Immature natural killer cell (primary cell): ENCODE measurements around the gene ZNF93. TPM values are rescaled to one million over a fixed set of nuclear protein-coding genes. Genes with fewer than 3 reads are reported as not detected.
A peak's percentile ranks its signal among the peaks of the same experiment; 100 is the strongest.
"Not testable (repeated sequence)": the region's sequence is repeated elsewhere in the genome, so short reads cannot be mapped to it uniquely, and the experiment has no call there.

Experiments used
- DNase-seq, 3 donors: peaks; one replicate each; pipeline ENCODE4 v3.0.0; 2022; ENCODE audit warnings: mixed read lengths in 1 of 3
- H3K27ac Mint-ChIP-seq, 6 donors: one replicate each; pipeline ENCODE4 v1.8.0; 2020; ENCODE audit warnings: mixed read lengths in 6 of 6, mild to moderate bottlenecking in 5 of 6, inconsistent platforms in 4 of 6, moderate library complexity in 3 of 6
- H3K27me3 Mint-ChIP-seq, 3 donors: one replicate each; pipeline ENCODE4 v1.8.0; 2020 to 2021; ENCODE audit warnings: low read depth in 3 of 3, mild to moderate bottlenecking in 3 of 3, mixed read lengths in 3 of 3, moderate library complexity in 3 of 3, inconsistent platforms in 1 of 3
- H3K36me3 Mint-ChIP-seq, 3 donors: one replicate each; pipeline ENCODE4 v1.8.0; 2020; ENCODE audit warnings: mixed read lengths in 3 of 3, inconsistent platforms in 2 of 3, mild to moderate bottlenecking in 2 of 3
- H3K4me1 Mint-ChIP-seq, 2 donors: one replicate each; pipeline ENCODE4 v1.8.0; 2020; ENCODE audit warnings: inconsistent platforms in 2 of 2, mild to moderate bottlenecking in 2 of 2, mixed read lengths in 2 of 2, moderate library complexity in 1 of 2
- H3K4me3 Mint-ChIP-seq, 5 donors: one replicate each; pipeline ENCODE4 v1.8.0; 2020; ENCODE audit warnings: mild to moderate bottlenecking in 5 of 5, mixed read lengths in 5 of 5, inconsistent platforms in 3 of 5, moderate library complexity in 3 of 5
- H3K9me3 Mint-ChIP-seq, 6 donors: one replicate each; pipeline ENCODE4 v1.8.0; 2020; ENCODE audit warnings: mild to moderate bottlenecking in 6 of 6, mixed read lengths in 6 of 6, inconsistent platforms in 4 of 6, moderate library complexity in 3 of 6
- polyA plus RNA-seq, 3 donors: library from polyadenylated mRNA; unstranded; fragments of 300-500 nt; fragmentation: Illumina TruSeq; gene quantifications; one replicate each; pipeline ENCODE4 v1.2.3, GENCODE V29; 2021

ZNF93 gene
- 1 to 10 TPM; 2.8 to 5.3 (median 4.8) TPM for polyA plus RNA-seq

DNA sequence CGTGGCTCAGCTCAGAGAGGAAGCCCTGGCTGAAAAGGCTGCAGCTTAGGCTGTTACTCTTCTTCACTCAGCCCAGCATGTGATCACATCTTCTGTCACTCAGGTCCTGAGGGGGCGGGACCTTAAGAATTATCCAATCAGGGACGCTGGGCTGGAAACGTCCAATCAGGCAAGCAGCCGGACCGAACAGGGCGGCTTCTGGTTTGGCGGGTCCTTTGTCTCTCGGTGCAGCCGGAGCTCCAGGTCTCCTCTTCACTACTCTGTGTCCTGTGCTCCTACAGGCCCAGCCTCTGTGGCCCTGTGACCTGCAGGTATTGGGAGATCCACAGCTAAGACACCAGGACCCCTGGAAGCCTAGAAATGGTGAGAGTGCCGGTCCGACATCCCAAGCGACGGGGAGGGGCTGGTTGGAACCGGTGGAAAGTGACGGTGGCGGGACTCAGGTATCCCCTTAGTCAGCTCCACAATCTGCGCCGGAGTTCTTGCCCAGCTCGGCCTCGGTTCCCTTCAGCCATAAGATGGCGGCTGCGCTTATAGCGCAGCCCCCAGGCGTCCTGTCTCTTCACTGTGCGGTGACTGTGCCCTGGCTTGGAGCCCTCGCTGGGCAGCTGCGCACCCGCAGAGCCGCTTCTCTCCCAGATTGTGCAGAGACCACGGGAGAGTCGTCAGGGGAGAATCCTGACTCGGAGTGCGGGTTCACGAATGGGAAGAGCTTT is at the start of gene ZNF93:
Gene ZNF93 (plus strand): TSS at position 218 of the 716 bp plus-strand sequence. CDS start 143 bp downstream, at position 361.
- Mint-ChIP-seq H3K27ac (peak within 1 kb of the TSS; percentile 85 to 96 (median 93)), H3K9me3 (peaks cover 3 to 29% (median 26%) of the 10 kb centered on the region in 6 donors), H3K27me3 (peaks cover 0 to 7% (median 4%) of the 10 kb centered on the region in 3 donors), H3K4me1 (peaks cover 17 to 31% of the 10 kb centered on the region in 2 donors), H3K4me3 (peak within 1 kb of the TSS; percentile 96 to 99 (median 99)), H3K36me3 (peaks cover 0 to 6% (median 5%) of the 10 kb centered on the region in 3 donors)
- peak; percentile 90 to 93 (median 91) for DNase-seq

GRCh38 chr19:19851740-19852139 is 49.0 kb upstream of the ZNF93 start:
- not testable (repeated sequence) for H3K9me3 Mint-ChIP-seq, H3K27ac Mint-ChIP-seq, H3K4me1 Mint-ChIP-seq, DNase-seq, H3K27me3 Mint-ChIP-seq, H3K4me3 Mint-ChIP-seq, H3K36me3 Mint-ChIP-seq

DNA sequence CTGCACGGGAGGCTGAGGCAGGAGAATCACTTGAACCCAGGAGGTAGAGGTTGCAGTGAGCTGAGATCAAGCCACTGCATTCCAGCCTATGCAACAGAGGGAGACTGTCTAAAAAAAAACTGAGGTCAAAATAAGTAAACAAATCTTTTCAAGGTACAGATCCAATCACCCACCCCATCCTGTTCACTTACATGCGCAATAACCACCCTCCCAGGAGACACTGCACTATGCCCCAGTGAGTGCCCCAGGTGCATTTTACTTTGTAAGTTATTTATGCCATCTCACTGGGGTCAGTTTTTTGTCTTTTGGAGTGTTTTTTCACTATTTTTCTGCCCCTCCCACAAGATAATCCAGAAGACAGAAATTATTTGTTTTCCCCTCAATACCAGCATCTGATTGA is 42.0 kb upstream of the ZNF93 start:
- Mint-ChIP-seq H3K27me3 (peaks cover 1 to 9% (median 5%) of the 10 kb centered on the region in 3 donors), H3K36me3 (peaks cover 0 to 4% (median 3%) of the 10 kb centered on the region in 3 donors), H3K27ac (no peak overlapping the region), H3K4me3 (no peak overlapping the region), H3K4me1 (peaks cover 5 to 9% of the 10 kb centered on the region in 2 donors), H3K9me3 (no peaks in the 10 kb centered on the region)
- no peak for DNase-seq

- Mint-ChIP-seq H3K27ac (peak overlapping the region in 5 of 6 donors; percentile 45 to 81 (median 55)), H3K4me1 (peaks cover 9 to 10% of the 10 kb centered on the region in 2 donors), H3K27me3 (peaks cover 7 to 12% (median 9%) of the 10 kb centered on the region in 3 donors), H3K9me3 (no peaks in the 10 kb centered on the region), H3K4me3 (peak overlapping the region; percentile 64 to 85 (median 75)), H3K36me3 (peaks cover 0 to 4% (median 3%) of the 10 kb centered on the region in 3 donors)
- peak; percentile 52 to 68 (median 54) for DNase-seq
These were observed 39.9 kb upstream of the ZNF93 start for GRCh38 chr19:19860756-19861390.

GRCh38 chr19:19865750-19866610 is 34.8 kb upstream of the ZNF93 start, which contains the start of gene ZNF253:
TSS of gene ZNF253 (plus strand) at chr19:19865882. CDS start at chr19:19865997, 115 bp downstream.
- Mint-ChIP-seq H3K36me3 (peaks cover 0 to 3% (median 0%) of the 10 kb centered on the region in 3 donors), H3K4me3 (peak within 1 kb of the TSS; percentile 99 to 100 (median 100)), H3K27ac (peak within 1 kb of the TSS; percentile 97 to 99 (median 99)), H3K9me3 (no peaks in the 10 kb centered on the region), H3K27me3 (peaks cover 6 to 12% (median 11%) of the 10 kb centered on the region in 3 donors), H3K4me1 (peaks cover 37 to 40% of the 10 kb centered on the region in 2 donors)
- peak; percentile 89 to 91 (median 91) for DNase-seq

DNA sequence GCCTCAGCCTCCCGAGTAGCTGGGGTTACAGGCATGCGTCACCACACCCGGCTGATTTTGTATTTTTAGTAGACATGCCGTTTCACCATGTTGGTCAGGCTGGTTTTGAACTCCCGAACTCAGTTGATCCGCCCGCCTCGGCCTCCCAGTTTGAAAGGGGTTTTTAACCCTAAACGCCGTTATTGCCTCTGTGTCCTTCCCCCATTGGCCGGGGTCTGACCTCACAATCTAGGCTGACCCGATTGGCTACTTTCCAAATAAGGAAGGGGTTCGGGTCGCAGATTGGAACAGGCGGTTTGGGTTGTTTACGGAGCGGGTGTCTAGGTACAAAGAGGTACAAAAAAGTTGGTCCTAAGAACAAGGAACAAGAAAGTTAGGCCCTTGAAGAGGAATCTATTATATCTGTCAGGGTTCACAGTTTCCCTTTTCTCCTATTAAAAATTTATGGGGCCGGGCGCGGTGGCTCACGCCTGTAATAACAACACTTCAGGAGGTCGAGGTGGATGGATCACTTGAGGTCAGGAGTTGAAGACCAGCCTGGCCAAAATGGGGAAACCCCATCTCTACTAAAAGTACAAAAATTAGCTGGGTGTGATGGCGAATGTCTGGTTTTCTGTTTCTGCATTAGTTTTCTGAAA is 34.0 kb upstream of the ZNF93 start:
- Mint-ChIP-seq H3K27me3 (peaks cover 6 to 12% (median 11%) of the 10 kb centered on the region in 3 donors), H3K4me1 (peaks cover 40 to 43% of the 10 kb centered on the region in 2 donors), H3K27ac (peak overlapping the region; percentile 97 to 99 (median 99)), H3K9me3 (no peaks in the 10 kb centered on the region), H3K36me3 (peaks cover 0 to 3% (median 0%) of the 10 kb centered on the region in 3 donors), H3K4me3 (peak overlapping the region; percentile 99 to 100 (median 100))
- DNase-seq: peak; percentile 61 to 66 (median 64)

GRCh38 chr19:19870086-19870485 is 30.7 kb upstream of the ZNF93 start:
- H3K9me3 Mint-ChIP-seq, H3K4me3 Mint-ChIP-seq, DNase-seq, H3K27ac Mint-ChIP-seq, H3K36me3 Mint-ChIP-seq: not testable (repeated sequence)
- Mint-ChIP-seq H3K4me1 (peaks cover 54 to 61% of the 10 kb centered on the region in 2 donors), H3K27me3 (peaks cover 6 to 11% (median 10%) of the 10 kb centered on the region in 3 donors)

DNA sequence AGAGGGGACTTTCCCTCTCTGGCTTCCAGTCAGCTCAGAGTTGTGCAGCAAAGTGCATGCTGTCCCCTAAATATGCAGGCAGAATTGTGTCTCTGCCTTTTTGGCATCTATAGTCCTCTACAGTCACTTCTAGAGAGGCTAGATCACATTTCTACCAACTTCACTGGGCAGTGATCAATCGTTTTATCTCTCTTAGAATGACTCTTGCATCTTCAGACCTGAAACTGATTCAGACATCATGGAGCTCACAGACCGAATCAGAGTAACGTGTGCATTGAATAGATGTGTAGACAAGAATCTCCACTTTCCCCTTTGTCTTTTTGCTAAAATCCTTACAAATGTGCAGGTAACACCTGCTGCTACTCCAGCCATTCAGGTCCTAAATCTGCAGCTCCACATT is 28.8 kb upstream of the ZNF93 start:
- Mint-ChIP-seq H3K27ac (peak overlapping the region in 2 of 6 donors; percentile 8 to 66), H3K27me3 (no peaks in the 10 kb centered on the region), H3K4me3 (no peak overlapping the region), H3K9me3 (peaks cover 0 to 1% (median 0%) of the 10 kb centered on the region in 6 donors), H3K4me1 (peaks cover 43 to 71% of the 10 kb centered on the region in 2 donors), H3K36me3 (peaks cover 0 to 9% (median 0%) of the 10 kb centered on the region in 3 donors)
- DNase-seq: no peak

DNA sequence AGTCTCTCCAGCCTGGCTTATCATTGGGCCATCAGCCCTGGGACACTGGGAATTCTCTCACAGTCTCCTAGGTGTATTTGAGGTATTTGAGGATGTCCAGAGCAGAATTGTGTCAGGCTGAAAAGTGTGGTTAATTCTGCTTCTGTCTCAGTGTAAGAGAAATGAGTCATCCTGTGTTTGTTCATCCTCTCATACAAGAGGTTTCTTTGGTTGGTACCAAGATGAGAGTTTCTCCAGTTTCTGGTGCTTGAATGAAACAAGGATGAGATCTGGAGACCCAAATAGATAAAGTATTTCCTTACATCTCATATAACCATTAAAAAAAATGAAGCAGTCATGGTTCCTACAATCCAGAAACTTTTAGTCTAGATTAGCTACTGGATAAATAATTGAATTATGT is 27.4 kb upstream of the ZNF93 start:
- no peaks in the 10 kb centered on the region for H3K27me3 Mint-ChIP-seq
- H3K27ac Mint-ChIP-seq: no peak overlapping the region
- no peak for DNase-seq
- peaks cover 0 to 1% (median 0%) of the 10 kb centered on the region in 6 donors for H3K9me3 Mint-ChIP-seq
- peaks cover 0 to 16% (median 6%) of the 10 kb centered on the region in 3 donors for H3K36me3 Mint-ChIP-seq
- H3K4me3 Mint-ChIP-seq: no peak overlapping the region
- peaks cover 35 to 65% of the 10 kb centered on the region in 2 donors for H3K4me1 Mint-ChIP-seq

DNA sequence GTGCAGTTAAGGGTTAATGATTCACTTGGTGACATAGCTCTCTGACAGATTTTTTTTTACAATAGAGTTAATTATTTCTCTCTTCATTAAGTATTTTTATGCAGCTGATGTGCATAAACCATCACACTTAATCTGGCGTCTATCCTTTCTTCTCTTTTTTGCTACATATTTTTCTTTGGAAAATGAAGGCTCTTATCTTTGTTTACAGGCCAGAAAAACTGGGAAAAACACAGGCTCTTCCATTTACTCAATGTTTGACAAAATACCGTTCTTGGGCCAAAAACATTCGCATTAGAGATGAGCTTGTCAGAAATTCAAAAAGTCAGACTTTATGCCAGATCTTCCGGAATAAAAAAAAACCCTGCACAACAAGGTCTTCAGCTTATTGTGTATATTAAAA is 23.0 kb upstream of the ZNF93 start:
- Mint-ChIP-seq H3K27me3 (no peaks in the 10 kb centered on the region), H3K36me3 (peaks cover 0 to 38% (median 15%) of the 10 kb centered on the region in 3 donors), H3K4me1 (peaks cover 13 to 33% of the 10 kb centered on the region in 2 donors), H3K9me3 (peaks cover 0 to 1% (median 0%) of the 10 kb centered on the region in 6 donors), H3K4me3 (no peak overlapping the region), H3K27ac (no peak overlapping the region)
- DNase-seq: no peak

DNA sequence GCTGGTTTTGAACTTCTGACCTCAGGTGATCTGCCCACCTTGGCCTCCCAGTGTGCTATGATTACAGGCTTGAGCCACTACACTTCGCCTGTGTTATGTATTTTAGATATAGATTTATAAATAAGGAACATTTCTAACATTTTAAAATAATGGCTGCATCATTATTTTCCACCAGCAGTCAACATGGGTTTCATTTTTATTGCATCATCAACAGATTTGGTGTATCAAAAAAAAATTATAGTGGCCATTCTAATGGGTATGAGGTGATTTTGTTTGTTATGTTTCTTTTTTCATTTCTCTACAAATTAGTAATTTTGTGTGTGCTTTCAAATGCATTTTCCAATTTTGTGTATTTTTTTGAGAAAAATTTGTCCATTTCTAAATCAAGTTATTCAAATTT is 16.2 kb upstream of the ZNF93 start:
- Mint-ChIP-seq H3K4me1 (peaks cover 0 to 6% of the 10 kb centered on the region in 2 donors), H3K9me3 (peaks cover 0 to 12% (median 2%) of the 10 kb centered on the region in 6 donors), H3K4me3 (no peak overlapping the region), H3K36me3 (peaks cover 12 to 54% (median 41%) of the 10 kb centered on the region in 3 donors), H3K27ac (no peak overlapping the region), H3K27me3 (no peaks in the 10 kb centered on the region)
- no peak for DNase-seq

DNA sequence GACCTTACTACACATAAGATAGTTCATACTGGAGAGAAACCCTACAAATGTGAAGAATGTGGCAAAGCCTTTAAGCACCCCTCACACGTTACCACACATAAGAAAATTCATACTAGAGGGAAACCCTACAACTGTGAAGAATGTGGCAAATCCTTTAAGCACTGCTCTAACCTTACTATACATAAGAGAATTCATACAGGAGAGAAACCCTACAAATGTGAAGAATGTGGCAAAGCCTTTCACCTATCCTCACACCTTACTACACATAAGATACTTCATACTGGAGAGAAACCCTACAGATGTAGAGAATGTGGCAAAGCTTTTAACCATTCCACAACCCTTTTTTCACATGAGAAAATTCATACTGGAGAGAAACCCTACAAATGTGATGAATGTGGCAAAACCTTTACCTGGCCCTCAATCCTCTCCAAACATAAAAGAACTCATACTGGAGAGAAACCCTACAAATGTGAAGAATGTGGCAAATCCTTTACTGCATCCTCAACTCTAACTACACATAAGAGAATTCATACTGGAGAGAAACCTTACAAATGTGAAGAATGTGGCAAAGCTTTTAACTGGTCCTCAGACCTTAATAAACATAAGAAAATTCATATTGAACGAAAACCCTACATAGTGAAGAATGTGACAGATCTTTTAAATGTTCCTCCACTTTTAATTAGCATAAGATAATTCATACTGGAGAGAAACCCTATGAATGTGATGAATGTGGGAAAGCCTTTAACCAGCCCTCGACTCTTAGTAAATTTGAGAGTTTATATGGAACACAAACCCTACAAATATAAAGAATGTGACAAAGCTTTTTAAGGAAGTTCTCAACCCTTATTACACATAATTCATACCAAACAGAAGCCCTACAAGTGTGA is 8.4 kb upstream of the ZNF93 start:
- H3K4me1 Mint-ChIP-seq, DNase-seq, H3K27ac Mint-ChIP-seq, H3K4me3 Mint-ChIP-seq, H3K27me3 Mint-ChIP-seq: not testable (repeated sequence)
- Mint-ChIP-seq H3K9me3 (peaks cover 29 to 74% (median 63%) of the 10 kb centered on the region in 6 donors), H3K36me3 (peaks cover 37 to 49% (median 47%) of the 10 kb centered on the region in 3 donors)
